Measurements from ENCODE around the gene TYR.
"Not testable (repeated sequence)": the region's sequence is repeated elsewhere in the genome, so short reads cannot be mapped to it uniquely, and the experiment has no call there.

Gene TYR

GRCh38 chr11:89272540-89273088 lies 94.9 kb downstream of the TYR start:
- not testable (repeated sequence) for DNase-seq (ENCODE audit: low read depth)

- not testable (repeated sequence) for DNase-seq (ENCODE audit: low read depth)
Measured at GRCh38 chr11:89273220-89273619, 95.5 kb downstream of the TYR start.

- no peak for DNase-seq (ENCODE audit: low read depth)
Measured at GRCh38 chr11:89275966-89276365, 98.3 kb downstream of the TYR start.

- DNase-seq (ENCODE audit: low read depth), result no peak
Measured at GRCh38 chr11:89279176-89279575, 101.5 kb downstream of the TYR start.

GRCh38 chr11:89281032-89281677 lies 103.5 kb downstream of the TYR start:
- DNase-seq (ENCODE audit: low read depth), result not testable (repeated sequence)

GRCh38 chr11:89286601-89287000 lies 108.9 kb downstream of the TYR start:
- DNase-seq (ENCODE audit: low read depth), result not testable (repeated sequence)

- DNase-seq (ENCODE audit: low read depth), result not testable (repeated sequence)
Measured at GRCh38 chr11:89288004-89288403, 110.3 kb downstream of the TYR start.

GRCh38 chr11:89293965-89294679 lies 116.4 kb downstream of the TYR start:
- no peak for DNase-seq (ENCODE audit: low read depth)

- not testable (repeated sequence) for DNase-seq (ENCODE audit: low read depth)
Measured at GRCh38 chr11:89295023-89295422, 117.3 kb downstream of the TYR start.

GRCh38 chr11:89303029-89303428 lies 125.4 kb downstream of the TYR start:
- not testable (repeated sequence) for DNase-seq (ENCODE audit: low read depth)

- not testable (repeated sequence) for DNase-seq (ENCODE audit: low read depth)
Measured at GRCh38 chr11:89308272-89308671, 130.6 kb downstream of the TYR start.

GRCh38 chr11:89309321-89309985 lies 131.8 kb downstream of the TYR start:
- DNase-seq (ENCODE audit: low read depth), result not testable (repeated sequence)

- not testable (repeated sequence) for DNase-seq (ENCODE audit: low read depth)
Measured at GRCh38 chr11:89310607-89311006, 132.9 kb downstream of the TYR start.

GRCh38 chr11:89321401-89321800 lies 143.7 kb downstream of the TYR start:
- DNase-seq (ENCODE audit: low read depth), result no peak

GRCh38 chr11:89327885-89328284 lies 150.2 kb downstream of the TYR start:
- no peak for DNase-seq (ENCODE audit: low read depth)

GRCh38 chr11:89331940-89332339 lies 154.3 kb downstream of the TYR start:
- DNase-seq (ENCODE audit: low read depth), result not testable (repeated sequence)

GRCh38 chr11:89333704-89334103 lies 156.0 kb downstream of the TYR start:
- DNase-seq (ENCODE audit: low read depth), result not testable (repeated sequence)

- DNase-seq (ENCODE audit: low read depth), result not testable (repeated sequence)
Measured at GRCh38 chr11:89337100-89337650, 159.5 kb downstream of the TYR start.

GRCh38 chr11:89338073-89338472 lies 160.4 kb downstream of the TYR start:
- not testable (repeated sequence) for DNase-seq (ENCODE audit: low read depth)

- not testable (repeated sequence) for DNase-seq (ENCODE audit: low read depth)
Measured at GRCh38 chr11:89340450-89340849, 162.8 kb downstream of the TYR start.

GRCh38 chr11:89342880-89343572 lies 165.4 kb downstream of the TYR start:
- DNase-seq (ENCODE audit: low read depth), result not testable (repeated sequence)

Measured in stimulated activated CD8-positive, alpha-beta memory T cell treated with anti-CD3 and anti-CD28 coated beads, Interleukin-4, amount 100 ng/mL, for 24 hours (primary cell).